K562 (cell line): Measurements from ENCODE around the gene PRTN3. TPM values are rescaled to one million over a fixed set of nuclear protein-coding genes. Genes with fewer than 3 reads are reported as not detected.
A peak's percentile ranks its signal among the peaks of the same experiment; 100 is the strongest.

ENCODE experiments used
- ARID1B ChIP-seq: fragments of 450-650 bp; IDR thresholded peaks from 2 replicates; pipeline ENCODE4 v1.6.1; 2016; ENCODE audit warnings: antibody characterized with exemption, mild to moderate bottlenecking, inconsistent platforms
- CEBPG ChIP-seq, 3 experiments: fragments of 200-800 bp in 1 of 3; sonication (Bioruptor generic) in 1 of 3; sonication (generic) in 1 of 3; formaldehyde crosslinking in 1 of 3; IDR thresholded peaks in 2 of 3; conservative IDR thresholded peaks in 1 of 3; 2 replicates each; pipeline versions ENCODE4 v1.6.1 to v1.8.0; 2016 to 2022; ENCODE audit warnings: missing compliant biosample characterization in 2 of 3, missing genetic modification characterization in 2 of 3, mild to moderate bottlenecking in 1 of 3, missing genetic modification reagents in 1 of 3
- CHAMP1 ChIP-seq: fragments of 450-650 bp; IDR thresholded peaks from 2 replicates; pipeline ENCODE4 v1.6.1; 2016; ENCODE audit warnings: mild to moderate bottlenecking
- CTCF ChIP-seq, 3 experiments: IDR thresholded peaks in 2 of 3; conservative IDR thresholded peaks in 1 of 3; 2 replicates each; pipeline ENCODE4 v1.5.1; 2011 to 2012; ENCODE audit warnings: low read length in 3 of 3, mild to moderate bottlenecking in 3 of 3, control low read depth in 2 of 3, improper control_type of control experiment in 1 of 3, inconsistent platforms in 1 of 3, low read depth in 1 of 3, mixed read lengths in 1 of 3, moderate library complexity in 1 of 3; ENCODE audit not compliant: insufficient read depth in 2 of 3
- ELF4 ChIP-seq: fragments of 450-650 bp; formaldehyde crosslinking; IDR thresholded peaks from 2 replicates; pipeline ENCODE4 v1.4.0; 2022; ENCODE audit warnings: missing genetic modification characterization
- HDAC1 ChIP-seq, 2 experiments: fragments of 450-650 bp; IDR thresholded peaks; 2 replicates each; pipeline ENCODE4 v1.6.1; 2016 to 2017; ENCODE audit warnings: inconsistent platforms in 1 of 2, mild to moderate bottlenecking in 1 of 2, moderate library complexity in 1 of 2
- KDM2B ChIP-seq: fragments of 250-450 bp; sonication (Bioruptor Pico); IDR thresholded peaks from 2 replicates; pipeline ENCODE4 v1.8.0; 2021; ENCODE audit warnings: mild to moderate bottlenecking, moderate library complexity
- MCM3 ChIP-seq: fragments of 450-650 bp; IDR thresholded peaks from 2 replicates; pipeline ENCODE4 v1.6.1; 2016
- OTX1 ChIP-seq: fragments of 450-650 bp; formaldehyde crosslinking; IDR thresholded peaks from 2 replicates; pipeline ENCODE4 v1.4.0; 2022; ENCODE audit warnings: mild to moderate bottlenecking
- TAF9B ChIP-seq: fragments of 450-650 bp; IDR thresholded peaks from 2 replicates; pipeline ENCODE4 v1.6.1; 2018; ENCODE audit warnings: mild to moderate bottlenecking; ENCODE audit not compliant: partially characterized antibody
- TCFL5 ChIP-seq: fragments of 250-450 bp; sonication (Bioruptor Pico); conservative IDR thresholded peaks from 2 replicates; pipeline ENCODE4 v1.6.1; 2021; ENCODE audit warnings: mild to moderate bottlenecking, moderate library complexity, matching md5 sums
- ZBTB1 ChIP-seq: sonication (generic); formaldehyde crosslinking; IDR thresholded peaks from 2 replicates; pipeline ENCODE4 v1.8.1; 2023; ENCODE audit warnings: missing genetic modification reagents, low read depth, mild to moderate bottlenecking, borderline replicate concordance
- ZBTB2 ChIP-seq: fragments of 450-650 bp; IDR thresholded peaks from 2 replicates; pipeline ENCODE4 v1.6.1; 2016; ENCODE audit warnings: antibody characterized with exemption
- ZKSCAN1 ChIP-seq: fragments of 150-350 bp; IDR thresholded peaks from 2 replicates; pipeline ENCODE4 v1.6.1; 2016; ENCODE audit warnings: low read depth, low read length
- ZNF140 ChIP-seq: fragments of 250-450 bp; sonication (Bioruptor Pico); IDR thresholded peaks from 2 replicates; pipeline ENCODE4 v1.8.0; 2021; ENCODE audit warnings: moderate library complexity, mild to moderate bottlenecking, inconsistent platforms
- ZNF175 ChIP-seq: fragments of 200-800 bp; sonication (Bioruptor generic); IDR thresholded peaks from 2 replicates; pipeline ENCODE4 v1.6.1; 2016; ENCODE audit warnings: low read depth, mild to moderate bottlenecking, missing genetic modification characterization, missing compliant biosample characterization
- ZNF184 ChIP-seq: sonication (generic); formaldehyde crosslinking; IDR thresholded peaks from 2 replicates; pipeline ENCODE4 v1.5.0; 2020; ENCODE audit warnings: missing genetic modification reagents
- polyA plus RNA-seq, 8 experiments: library from polyadenylated mRNA; depleted of rRNA in 4 of 8; stranded (reverse) in 5 of 8; unstranded in 3 of 8; fragments of >200 nt; fragmentation: Nextera tagmentation in 2 of 8; fragmentation: Illumina TruSeq in 1 of 8; extraction: Ambion mirVana in 2 of 8; extraction: Trizol in 1 of 8; gene quantifications; 2 replicates each; pipeline versions ENCODE4 v1.2.1 to v1.2.3, GENCODE V29; 2011 to 2014; ENCODE audit warnings: inconsistent platforms in 1 of 8, missing spikeins in 1 of 8
- total RNA-seq, 7 experiments: library from RNA; depleted of rRNA in 6 of 7; stranded (reverse); fragments of >200 nt in 6 of 7; fragmentation: Illumina TruSeq in 2 of 7; extraction: Trizol in 2 of 7; gene quantifications; 2 replicates each; pipeline versions ENCODE4 v1.2.1 to v1.2.3, GENCODE V29; 2011 to 2021; ENCODE audit warnings: low replicate concordance in 1 of 7
- TF ChIP-seq, protein P1 (sequence below), 2 experiments: fragments of 150-350 bp in 1 of 2; IDR thresholded peaks; 2 replicates each; pipeline ENCODE4 v1.6.1; 2012 to 2016; ENCODE audit warnings: low read depth in 2 of 2, low read length in 2 of 2, mild to moderate bottlenecking in 1 of 2, moderate library complexity in 1 of 2

The PRTN3 gene
- total and polyA plus RNA-seq, 9 of the 15 experiments (the other 6 are each of a cell fraction or from before 2014, with no cell fraction given): 0.14 to 0.86 (median 0.43) TPM; not detected in 3

DNA sequence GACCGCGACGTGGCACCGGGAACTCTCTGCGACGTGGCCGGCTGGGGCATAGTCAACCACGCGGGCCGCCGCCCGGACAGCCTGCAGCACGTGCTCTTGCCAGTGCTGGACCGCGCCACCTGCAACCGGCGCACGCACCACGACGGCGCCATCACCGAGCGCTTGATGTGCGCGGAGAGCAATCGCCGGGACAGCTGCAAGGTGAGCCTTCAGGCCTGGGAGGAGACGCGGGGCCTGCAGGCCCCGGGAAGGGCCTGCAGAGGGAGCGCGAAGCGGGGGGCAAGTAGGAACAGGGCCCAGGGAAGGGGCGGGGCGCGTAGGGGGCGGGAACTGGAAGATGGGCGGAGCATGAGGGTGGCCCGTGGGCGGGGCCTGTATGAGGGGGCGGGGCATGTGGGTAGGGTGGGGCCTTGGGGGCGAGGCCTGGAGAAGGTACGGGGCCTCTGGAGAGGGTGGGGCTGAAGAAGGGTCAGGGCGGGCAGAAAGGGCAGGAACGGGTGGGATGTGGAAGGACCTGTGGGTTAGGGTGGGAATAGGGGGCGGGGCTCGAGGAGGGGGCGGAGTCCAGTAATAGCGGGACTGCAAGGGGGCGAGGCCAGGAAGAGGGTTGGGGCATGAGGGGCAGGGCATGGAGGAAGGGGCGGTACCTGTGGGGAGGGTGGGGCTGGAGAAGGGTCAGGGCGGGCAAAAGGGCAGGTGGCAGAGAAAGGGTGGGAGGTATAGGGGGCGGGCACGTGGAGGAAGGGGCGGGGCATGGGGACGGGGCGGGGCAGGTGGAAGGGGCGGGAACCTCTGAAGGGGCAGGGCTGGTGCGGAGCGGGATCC, 21.2 kb downstream of the PRTN3 start (continued):
- TF ChIP-seq TAF9B: no peak
- TF ChIP-seq HDAC1 (IDR thresholded peaks at IDR 0.05): peak in 1 of 2 experiments; percentile 91; a peak in 2 of 4 replicates
- no peak for TF ChIP-seq ZNF140 (CRISPR knock-in tag)
- no peak for TF ChIP-seq OTX1 (CRISPR knock-in tag)
- no peak for TF ChIP-seq ZNF184
- TF ChIP-seq MCM3: no peak
- TF ChIP-seq CTCF (IDR thresholded peaks at IDR 0.05 in 2 of 3, conservative IDR thresholded peaks at IDR 0.05 in 1 of 3; ENCODE audit: insufficient read depth in 2 of 3, low read depth in 1 of 3, low read length in 3 of 3): peak; percentile 59 to 93 (median 87)
- TF ChIP-seq KDM2B (CRISPR knock-in tag): peak; percentile 97
- no peak; the same call in 1 of the 2 replicates for TF ChIP-seq CEBPG (CRISPR knock-in tag; IDR thresholded peaks at IDR 0.05)
- TF ChIP-seq CEBPG (tag; conservative IDR thresholded peaks at IDR 0.05 in 1 of 2, IDR thresholded peaks at IDR 0.05 in 1 of 2): no peak
- TF ChIP-seq TCFL5: no peak
- peak; percentile 74; the same call in 1 of the 2 replicates for TF ChIP-seq ZBTB2
- no peak for TF ChIP-seq CHAMP1
- TF ChIP-seq ZBTB1 (CRISPR knock-in tag): no peak; the same call in 1 of the 2 replicates
- no peak for TF ChIP-seq ARID1B
- no peak for TF ChIP-seq ELF4 (CRISPR knock-in tag)
- no peak for TF ChIP-seq ZKSCAN1
- TF ChIP-seq ZNF175: no peak
- TF ChIP-seq, protein P1, sequence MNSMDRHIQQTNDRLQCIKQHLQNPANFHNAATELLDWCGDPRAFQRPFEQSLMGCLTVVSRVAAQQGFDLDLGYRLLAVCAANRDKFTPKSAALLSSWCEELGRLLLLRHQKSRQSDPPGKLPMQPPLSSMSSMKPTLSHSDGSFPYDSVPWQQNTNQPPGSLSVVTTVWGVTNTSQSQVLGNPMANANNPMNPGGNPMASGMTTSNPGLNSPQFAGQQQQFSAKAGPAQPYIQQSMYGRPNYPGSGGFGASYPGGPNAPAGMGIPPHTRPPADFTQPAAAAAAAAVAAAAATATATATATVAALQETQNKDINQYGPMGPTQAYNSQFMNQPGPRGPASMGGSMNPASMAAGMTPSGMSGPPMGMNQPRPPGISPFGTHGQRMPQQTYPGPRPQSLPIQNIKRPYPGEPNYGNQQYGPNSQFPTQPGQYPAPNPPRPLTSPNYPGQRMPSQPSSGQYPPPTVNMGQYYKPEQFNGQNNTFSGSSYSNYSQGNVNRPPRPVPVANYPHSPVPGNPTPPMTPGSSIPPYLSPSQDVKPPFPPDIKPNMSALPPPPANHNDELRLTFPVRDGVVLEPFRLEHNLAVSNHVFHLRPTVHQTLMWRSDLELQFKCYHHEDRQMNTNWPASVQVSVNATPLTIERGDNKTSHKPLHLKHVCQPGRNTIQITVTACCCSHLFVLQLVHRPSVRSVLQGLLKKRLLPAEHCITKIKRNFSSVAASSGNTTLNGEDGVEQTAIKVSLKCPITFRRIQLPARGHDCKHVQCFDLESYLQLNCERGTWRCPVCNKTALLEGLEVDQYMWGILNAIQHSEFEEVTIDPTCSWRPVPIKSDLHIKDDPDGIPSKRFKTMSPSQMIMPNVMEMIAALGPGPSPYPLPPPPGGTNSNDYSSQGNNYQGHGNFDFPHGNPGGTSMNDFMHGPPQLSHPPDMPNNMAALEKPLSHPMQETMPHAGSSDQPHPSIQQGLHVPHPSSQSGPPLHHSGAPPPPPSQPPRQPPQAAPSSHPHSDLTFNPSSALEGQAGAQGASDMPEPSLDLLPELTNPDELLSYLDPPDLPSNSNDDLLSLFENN (IDR thresholded peaks at IDR 0.05; ENCODE audit: low read depth in 2 of 2, low read length in 2 of 2): no peak
